GM23338 (cell line): ENCODE data around the gene CD33. TPM values are rescaled to one million over a fixed set of nuclear protein-coding genes. Genes with fewer than 3 reads are reported as not detected.
"Not testable (repeated sequence)": the region's sequence is repeated elsewhere in the genome, so short reads cannot be mapped to it uniquely, and the experiment has no call there.

Experiments used
- ATAC-seq: fragments of 200-7000 bp; cut with Tn5 transposase; 3 replicates; pipeline ENCODE4 v1.9.1; 2020
- DNase-seq: peaks from one replicate; pipeline ENCODE4 v3.0.0-alpha.2; 2015; ENCODE audit warnings: low spot score
- H2AFZ ChIP-seq: fragments of 200-600 bp; sonication (generic); 2 replicates; pipeline ENCODE4 v1.8.0; 2016; ENCODE audit warnings: antibody characterized with exemption, mild to moderate bottlenecking, moderate library complexity
- H3F3A ChIP-seq: fragments of 200-600 bp; sonication (generic); replicated peaks from 2 replicates; pipeline ENCODE4 v1.8.0; 2017; ENCODE audit warnings: antibody characterized with exemption, mixed run types, low read depth
- H3K27ac ChIP-seq: fragments of 200-600 bp; sonication (generic); 2 replicates; pipeline ENCODE4 v1.6.1; 2016; ENCODE audit warnings: low read depth
- H3K27me3 ChIP-seq: fragments of 200-600 bp; sonication (generic); 2 replicates; pipeline ENCODE4 v1.8.0; 2016; ENCODE audit warnings: mild to moderate bottlenecking, mixed run types, moderate library complexity; ENCODE audit not compliant: insufficient read depth
- H3K36me3 ChIP-seq: fragments of 200-600 bp; sonication (generic); 2 replicates; pipeline ENCODE4 v1.8.0; 2016; ENCODE audit warnings: mild to moderate bottlenecking; ENCODE audit not compliant: insufficient read depth
- H3K4me1 ChIP-seq: fragments of 200-600 bp; sonication (generic); 2 replicates; pipeline ENCODE4 v1.8.0; 2016; ENCODE audit warnings: mild to moderate bottlenecking, moderate library complexity; ENCODE audit not compliant: insufficient read depth
- H3K4me2 ChIP-seq: fragments of 200-600 bp; sonication (generic); 2 replicates; pipeline ENCODE4 v1.7.1; 2017; ENCODE audit warnings: mixed run types
- H3K4me3 ChIP-seq: fragments of 200-600 bp; sonication (generic); 2 replicates; pipeline ENCODE4 v1.6.1; 2016; ENCODE audit warnings: mixed run types
- H3K79me2 ChIP-seq: fragments of 200-600 bp; sonication (generic); replicated peaks from 2 replicates; pipeline ENCODE4 v1.8.0; 2017; ENCODE audit warnings: mild to moderate bottlenecking; ENCODE audit not compliant: insufficient read depth
- H3K9me2 ChIP-seq: fragments of 200-600 bp; sonication (generic); 2 replicates; pipeline ENCODE4 v1.8.0; 2017; ENCODE audit not compliant: insufficient read depth
- H4K20me1 ChIP-seq: fragments of 200-600 bp; sonication (generic); replicated peaks from 2 replicates; pipeline ENCODE4 v1.8.0; 2017; ENCODE audit warnings: mild to moderate bottlenecking; ENCODE audit not compliant: insufficient read depth
- H3K27ac Mint-ChIP-seq: 2 replicates; pipeline ENCODE4 v1.8.0; 2020; ENCODE audit warnings: inconsistent platforms, mild to moderate bottlenecking, moderate library complexity, mixed read lengths
- H3K27me3 Mint-ChIP-seq: 3 replicates; pipeline ENCODE4 v1.8.0; 2022; ENCODE audit warnings: low read depth, mild to moderate bottlenecking, moderate library complexity, mixed read lengths, inconsistent platforms; ENCODE audit not compliant: insufficient read depth, poor library complexity
- H3K36me3 Mint-ChIP-seq: 3 replicates; pipeline ENCODE4 v1.8.0; 2021; ENCODE audit warnings: low read depth, mild to moderate bottlenecking, inconsistent platforms, moderate library complexity, mixed read lengths
- H3K4me1 Mint-ChIP-seq: 3 replicates; pipeline ENCODE4 v1.8.0; 2020; ENCODE audit warnings: mild to moderate bottlenecking, inconsistent platforms, mixed read lengths
- H3K4me3 Mint-ChIP-seq: 3 replicates; pipeline ENCODE4 v1.8.0; 2021; ENCODE audit warnings: moderate library complexity, mild to moderate bottlenecking, inconsistent platforms, mixed read lengths
- H3K9me3 Mint-ChIP-seq: 3 replicates; pipeline ENCODE4 v1.8.0; 2020; ENCODE audit warnings: moderate library complexity, mild to moderate bottlenecking, inconsistent platforms, mixed read lengths
- EZH2 ChIP-seq: fragments of 200-600 bp; sonication (generic); IDR thresholded peaks from one replicate; pipeline ENCODE4 v1.8.0; 2017; ENCODE audit warnings: antibody characterized with exemption, mild to moderate bottlenecking, low read depth; ENCODE audit not compliant: unreplicated experiment
- EZH2phosphoT487 ChIP-seq: fragments of 200-600 bp; sonication (generic); IDR thresholded peaks from one replicate; pipeline ENCODE4 v1.8.1; 2018; ENCODE audit warnings: antibody characterized with exemption; ENCODE audit not compliant: unreplicated experiment
- NANOG ChIP-seq: IDR thresholded peaks from 2 replicates; pipeline ENCODE4 v1.6.1; 2016; ENCODE audit warnings: antibody characterized with exemption, borderline replicate concordance
- ZNF114 ChIP-seq: fragments of 250-450 bp; sonication (Bioruptor Pico); IDR thresholded peaks from 2 replicates; pipeline ENCODE4 v1.5.0; 2020; ENCODE audit warnings: mild to moderate bottlenecking, moderate library complexity
- ZNF331 ChIP-seq: fragments of 250-450 bp; sonication (Bioruptor Pico); IDR thresholded peaks from 2 replicates; pipeline ENCODE4 v1.5.0; 2020; ENCODE audit warnings: low read depth, mild to moderate bottlenecking, moderate library complexity
- long read RNA-seq: library from polyadenylated mRNA; unstranded; transcript quantifications from one replicate; pipeline ENCODE4 v2.0.0, GENCODE V29; 2020; ENCODE audit not compliant: unreplicated experiment
- polyA plus RNA-seq: library from polyadenylated mRNA; unstranded; fragments of >200 nt; fragmentation: Nextera tagmentation; extraction: Ambion mirVana; gene quantifications from 2 replicates; pipeline ENCODE4 v1.2.1, GENCODE V29; 2016
- total RNA-seq: library from RNA; depleted of rRNA; stranded (reverse); fragments of >200 nt; shearing (Covaris generic); gene quantifications from 2 replicates; pipeline ENCODE4 v1.2.3, GENCODE V29; 2014; rRNA removed
- TF ChIP-seq, protein P1 (sequence below): IDR thresholded peaks from one replicate; pipeline ENCODE4 v1.6.1; 2018; ENCODE audit warnings: antibody characterized with exemption; ENCODE audit not compliant: unreplicated experiment
- TF ChIP-seq, protein P2 (sequence below): fragments of 250-450 bp; sonication (Bioruptor Pico); IDR thresholded peaks from 2 replicates; pipeline ENCODE4 v1.5.0; 2020; ENCODE audit warnings: mild to moderate bottlenecking, moderate library complexity

The CD33 gene
- 0.12 and 0.45 TPM in 2 replicates for total RNA-seq
- polyA plus RNA-seq = 0.30 TPM in 1 of 2 replicates, not detected in the other
- long read RNA-seq = 0 reads

DNA sequence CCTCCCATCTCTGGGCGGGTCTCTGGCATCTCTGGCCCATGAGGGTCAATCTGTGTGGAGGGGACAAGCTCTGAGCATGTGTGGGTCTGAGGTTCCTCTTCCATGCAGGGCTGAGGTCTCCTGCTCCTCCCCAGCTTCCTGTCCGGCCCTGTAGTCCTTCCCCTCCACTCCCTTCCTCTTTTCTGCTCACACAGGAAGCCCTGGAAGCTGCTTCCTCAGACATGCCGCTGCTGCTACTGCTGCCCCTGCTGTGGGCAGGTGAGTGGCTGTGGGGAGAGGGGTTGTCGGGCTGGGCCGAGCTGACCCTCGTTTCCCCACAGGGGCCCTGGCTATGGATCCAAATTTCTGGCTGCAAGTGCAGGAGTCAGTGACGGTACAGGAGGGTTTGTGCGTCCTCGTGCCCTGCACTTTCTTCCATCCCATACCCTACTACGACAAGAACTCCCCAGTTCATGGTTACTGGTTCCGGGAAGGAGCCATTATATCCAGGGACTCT lies at the start of gene CD33:
Gene CD33, plus strand, starts transcription at position 183 of the 496 bp plus-strand sequence. Its CDS starts 39 bp downstream, at position 222.
- H3K36me3 ChIP-seq, H3K27ac Mint-ChIP-seq, H3K27me3 ChIP-seq, H3K27me3 Mint-ChIP-seq, H3K9me2 ChIP-seq, ATAC-seq, H2AFZ ChIP-seq, H3K79me2 ChIP-seq, H3K4me2 ChIP-seq, H3K4me1 Mint-ChIP-seq, DNase-seq, H3K4me3 ChIP-seq, H3K27ac ChIP-seq, H4K20me1 ChIP-seq, H3K36me3 Mint-ChIP-seq, H3K4me3 Mint-ChIP-seq, H3F3A ChIP-seq, H3K4me1 ChIP-seq: not testable (repeated sequence)
- peaks cover 78% of the 10 kb centered on the region for H3K9me3 Mint-ChIP-seq

DNA sequence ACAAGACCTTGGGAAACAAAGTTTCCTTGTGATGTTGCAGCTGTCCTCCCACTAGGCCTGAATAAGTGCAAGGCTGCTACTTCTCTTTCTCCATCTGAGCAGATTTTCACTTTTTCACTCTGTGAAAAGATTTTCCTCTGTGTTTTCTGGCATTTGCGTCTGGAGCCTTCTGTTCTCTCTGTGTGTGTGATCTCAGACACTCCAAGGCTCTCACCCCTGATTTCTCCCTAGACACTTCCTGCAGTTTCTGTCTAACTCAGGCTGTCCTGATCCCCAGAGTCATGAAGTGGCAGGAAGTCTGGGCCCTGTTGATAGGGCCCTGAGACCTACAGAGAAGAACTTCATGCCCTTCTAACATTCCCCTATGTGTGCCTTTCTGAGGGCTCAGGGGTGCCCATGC lies 45.6 kb upstream of the CD33 start:
- no peak overlapping the region for H3K4me3 Mint-ChIP-seq
- H3K4me3 ChIP-seq = no peak overlapping the region
- no peak for TF ChIP-seq EZH2phosphoT487
- TF ChIP-seq NANOG = no peak
- no peak for TF ChIP-seq EZH2
- no peak for TF ChIP-seq ZNF331
- TF ChIP-seq, protein P1, sequence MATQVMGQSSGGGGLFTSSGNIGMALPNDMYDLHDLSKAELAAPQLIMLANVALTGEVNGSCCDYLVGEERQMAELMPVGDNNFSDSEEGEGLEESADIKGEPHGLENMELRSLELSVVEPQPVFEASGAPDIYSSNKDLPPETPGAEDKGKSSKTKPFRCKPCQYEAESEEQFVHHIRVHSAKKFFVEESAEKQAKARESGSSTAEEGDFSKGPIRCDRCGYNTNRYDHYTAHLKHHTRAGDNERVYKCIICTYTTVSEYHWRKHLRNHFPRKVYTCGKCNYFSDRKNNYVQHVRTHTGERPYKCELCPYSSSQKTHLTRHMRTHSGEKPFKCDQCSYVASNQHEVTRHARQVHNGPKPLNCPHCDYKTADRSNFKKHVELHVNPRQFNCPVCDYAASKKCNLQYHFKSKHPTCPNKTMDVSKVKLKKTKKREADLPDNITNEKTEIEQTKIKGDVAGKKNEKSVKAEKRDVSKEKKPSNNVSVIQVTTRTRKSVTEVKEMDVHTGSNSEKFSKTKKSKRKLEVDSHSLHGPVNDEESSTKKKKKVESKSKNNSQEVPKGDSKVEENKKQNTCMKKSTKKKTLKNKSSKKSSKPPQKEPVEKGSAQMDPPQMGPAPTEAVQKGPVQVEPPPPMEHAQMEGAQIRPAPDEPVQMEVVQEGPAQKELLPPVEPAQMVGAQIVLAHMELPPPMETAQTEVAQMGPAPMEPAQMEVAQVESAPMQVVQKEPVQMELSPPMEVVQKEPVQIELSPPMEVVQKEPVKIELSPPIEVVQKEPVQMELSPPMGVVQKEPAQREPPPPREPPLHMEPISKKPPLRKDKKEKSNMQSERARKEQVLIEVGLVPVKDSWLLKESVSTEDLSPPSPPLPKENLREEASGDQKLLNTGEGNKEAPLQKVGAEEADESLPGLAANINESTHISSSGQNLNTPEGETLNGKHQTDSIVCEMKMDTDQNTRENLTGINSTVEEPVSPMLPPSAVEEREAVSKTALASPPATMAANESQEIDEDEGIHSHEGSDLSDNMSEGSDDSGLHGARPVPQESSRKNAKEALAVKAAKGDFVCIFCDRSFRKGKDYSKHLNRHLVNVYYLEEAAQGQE = no peak
- TF ChIP-seq, protein P2, sequence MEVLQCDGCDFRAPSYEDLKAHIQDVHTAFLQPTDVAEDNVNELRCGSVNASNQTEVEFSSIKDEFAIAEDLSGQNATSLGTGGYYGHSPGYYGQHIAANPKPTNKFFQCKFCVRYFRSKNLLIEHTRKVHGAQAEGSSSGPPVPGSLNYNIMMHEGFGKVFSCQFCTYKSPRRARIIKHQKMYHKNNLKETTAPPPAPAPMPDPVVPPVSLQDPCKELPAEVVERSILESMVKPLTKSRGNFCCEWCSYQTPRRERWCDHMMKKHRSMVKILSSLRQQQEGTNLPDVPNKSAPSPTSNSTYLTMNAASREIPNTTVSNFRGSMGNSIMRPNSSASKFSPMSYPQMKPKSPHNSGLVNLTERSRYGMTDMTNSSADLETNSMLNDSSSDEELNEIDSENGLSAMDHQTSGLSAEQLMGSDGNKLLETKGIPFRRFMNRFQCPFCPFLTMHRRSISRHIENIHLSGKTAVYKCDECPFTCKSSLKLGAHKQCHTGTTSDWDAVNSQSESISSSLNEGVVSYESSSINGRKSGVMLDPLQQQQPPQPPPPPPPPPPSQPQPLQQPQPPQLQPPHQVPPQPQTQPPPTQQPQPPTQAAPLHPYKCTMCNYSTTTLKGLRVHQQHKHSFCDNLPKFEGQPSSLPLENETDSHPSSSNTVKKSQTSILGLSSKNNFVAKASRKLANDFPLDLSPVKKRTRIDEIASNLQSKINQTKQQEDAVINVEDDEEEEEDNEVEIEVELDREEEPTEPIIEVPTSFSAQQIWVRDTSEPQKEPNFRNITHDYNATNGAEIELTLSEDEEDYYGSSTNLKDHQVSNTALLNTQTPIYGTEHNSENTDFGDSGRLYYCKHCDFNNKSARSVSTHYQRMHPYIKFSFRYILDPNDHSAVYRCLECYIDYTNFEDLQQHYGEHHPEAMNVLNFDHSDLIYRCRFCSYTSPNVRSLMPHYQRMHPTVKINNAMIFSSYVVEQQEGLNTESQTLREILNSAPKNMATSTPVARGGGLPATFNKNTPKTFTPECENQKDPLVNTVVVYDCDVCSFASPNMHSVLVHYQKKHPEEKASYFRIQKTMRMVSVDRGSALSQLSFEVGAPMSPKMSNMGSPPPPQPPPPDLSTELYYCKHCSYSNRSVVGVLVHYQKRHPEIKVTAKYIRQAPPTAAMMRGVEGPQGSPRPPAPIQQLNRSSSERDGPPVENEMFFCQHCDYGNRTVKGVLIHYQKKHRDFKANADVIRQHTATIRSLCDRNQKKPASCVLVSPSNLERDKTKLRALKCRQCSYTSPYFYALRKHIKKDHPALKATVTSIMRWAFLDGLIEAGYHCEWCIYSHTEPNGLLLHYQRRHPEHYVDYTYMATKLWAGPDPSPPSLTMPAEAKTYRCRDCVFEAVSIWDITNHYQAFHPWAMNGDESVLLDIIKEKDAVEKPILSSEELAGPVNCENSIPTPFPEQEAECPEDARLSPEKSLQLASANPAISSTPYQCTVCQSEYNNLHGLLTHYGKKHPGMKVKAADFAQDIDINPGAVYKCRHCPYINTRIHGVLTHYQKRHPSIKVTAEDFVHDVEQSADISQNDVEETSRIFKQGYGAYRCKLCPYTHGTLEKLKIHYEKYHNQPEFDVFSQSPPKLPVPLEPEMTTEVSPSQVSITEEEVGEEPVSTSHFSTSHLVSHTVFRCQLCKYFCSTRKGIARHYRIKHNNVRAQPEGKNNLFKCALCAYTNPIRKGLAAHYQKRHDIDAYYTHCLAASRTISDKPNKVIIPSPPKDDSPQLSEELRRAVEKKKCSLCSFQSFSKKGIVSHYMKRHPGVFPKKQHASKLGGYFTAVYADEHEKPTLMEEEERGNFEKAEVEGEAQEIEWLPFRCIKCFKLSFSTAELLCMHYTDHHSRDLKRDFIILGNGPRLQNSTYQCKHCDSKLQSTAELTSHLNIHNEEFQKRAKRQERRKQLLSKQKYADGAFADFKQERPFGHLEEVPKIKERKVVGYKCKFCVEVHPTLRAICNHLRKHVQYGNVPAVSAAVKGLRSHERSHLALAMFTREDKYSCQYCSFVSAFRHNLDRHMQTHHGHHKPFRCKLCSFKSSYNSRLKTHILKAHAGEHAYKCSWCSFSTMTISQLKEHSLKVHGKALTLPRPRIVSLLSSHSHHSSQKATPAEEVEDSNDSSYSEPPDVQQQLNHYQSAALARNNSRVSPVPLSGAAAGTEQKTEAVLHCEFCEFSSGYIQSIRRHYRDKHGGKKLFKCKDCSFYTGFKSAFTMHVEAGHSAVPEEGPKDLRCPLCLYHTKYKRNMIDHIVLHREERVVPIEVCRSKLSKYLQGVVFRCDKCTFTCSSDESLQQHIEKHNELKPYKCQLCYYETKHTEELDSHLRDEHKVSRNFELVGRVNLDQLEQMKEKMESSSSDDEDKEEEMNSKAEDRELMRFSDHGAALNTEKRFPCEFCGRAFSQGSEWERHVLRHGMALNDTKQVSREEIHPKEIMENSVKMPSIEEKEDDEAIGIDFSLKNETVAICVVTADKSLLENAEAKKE (CRISPR knock-in tag) = no peak
- no peak for TF ChIP-seq ZNF114 (CRISPR knock-in tag)
- H3K36me3 Mint-ChIP-seq = no peaks in the 10 kb centered on the region
- H3K9me2 ChIP-seq = no peaks in the 10 kb centered on the region
- H3K9me3 Mint-ChIP-seq = peaks cover 18% of the 10 kb centered on the region
- H2AFZ ChIP-seq = no peak overlapping the region
- no peak overlapping the region for H3K27ac Mint-ChIP-seq
- no peaks in the 10 kb centered on the region for H3K4me1 ChIP-seq
- H3K27me3 Mint-ChIP-seq = peaks cover 12% of the 10 kb centered on the region
- no peaks in the 10 kb centered on the region for H3K36me3 ChIP-seq
- H3K27ac ChIP-seq = no peak overlapping the region
- ATAC-seq = no peak
- no peaks in the 10 kb centered on the region for H3K79me2 ChIP-seq
- H3K4me1 Mint-ChIP-seq = no peaks in the 10 kb centered on the region
- no peak for DNase-seq
- H3K4me2 ChIP-seq = no peak overlapping the region
- no peaks in the 10 kb centered on the region for H4K20me1 ChIP-seq
- H3F3A ChIP-seq = no peaks in the 10 kb centered on the region
- H3K27me3 ChIP-seq = peaks cover 11% of the 10 kb centered on the region; the same call in 1 of the 2 replicates
